H9 (cell line): ENCODE measurements around the gene IFNK. TPM values are rescaled to one million over a fixed set of nuclear protein-coding genes. Genes with fewer than 3 reads are reported as not detected.

Experiments used
- DNase-seq: peaks from one replicate; pipeline ENCODE4 v3.0.0-alpha.2; 2017
- H2AFZ ChIP-seq: one replicate; pipeline ENCODE4 v1.6.1; 2013; ENCODE audit warnings: mild to moderate bottlenecking, low read length, control low read depth, moderate library complexity
- H2AK5ac ChIP-seq: 2 replicates; pipeline ENCODE4 v1.6.1; 2013; ENCODE audit warnings: low read length, control low read depth, mixed read lengths; ENCODE audit not compliant: insufficient read length
- H2BK120ac ChIP-seq: one replicate; pipeline ENCODE4 v1.6.1; 2013; ENCODE audit warnings: low read depth, mild to moderate bottlenecking, low read length, control low read depth, inconsistent platforms; ENCODE audit not compliant: poor library complexity, severe bottlenecking
- H2BK12ac ChIP-seq: 2 replicates; pipeline ENCODE4 v1.6.1; 2013; ENCODE audit warnings: low read length, control low read depth, mixed read lengths, low read depth; ENCODE audit not compliant: insufficient read length
- H2BK15ac ChIP-seq: 2 replicates; pipeline ENCODE4 v1.6.1; 2013; ENCODE audit warnings: low read depth, low read length, control low read depth
- H2BK20ac ChIP-seq: one replicate; pipeline ENCODE4 v1.6.1; 2013; ENCODE audit warnings: low read depth, mild to moderate bottlenecking, low read length, control low read depth, inconsistent platforms; ENCODE audit not compliant: poor library complexity, severe bottlenecking
- H2BK5ac ChIP-seq: 2 replicates; pipeline ENCODE4 v1.6.1; 2013; ENCODE audit warnings: low read length, control low read depth, mixed read lengths; ENCODE audit not compliant: insufficient read length
- H3K14ac ChIP-seq: 2 replicates; pipeline ENCODE4 v1.6.1; 2013; ENCODE audit warnings: low read length, control low read depth; ENCODE audit not compliant: insufficient read depth
- H3K18ac ChIP-seq: 2 replicates; pipeline ENCODE4 v1.6.1; 2013; ENCODE audit warnings: low read depth, mild to moderate bottlenecking, mixed read lengths, low read length, control low read depth; ENCODE audit not compliant: insufficient read length
- H3K23ac ChIP-seq: 2 replicates; pipeline ENCODE4 v1.6.1; 2013; ENCODE audit warnings: low read length, control low read depth, mixed read lengths, low read depth; ENCODE audit not compliant: insufficient read length
- H3K23me2 ChIP-seq: 2 replicates; pipeline ENCODE4 v1.6.1; 2013; ENCODE audit warnings: low read depth, mild to moderate bottlenecking, mixed read lengths, low read length, control low read depth; ENCODE audit not compliant: insufficient read length, poor library complexity, severe bottlenecking
- H3K27ac ChIP-seq: 2 replicates; pipeline ENCODE4 v1.5.1; 2013; ENCODE audit warnings: low read length, control low read depth, mixed read lengths, low read depth; ENCODE audit not compliant: insufficient read length
- H3K27me3 ChIP-seq: 2 replicates; pipeline ENCODE4 v1.6.1; 2013; ENCODE audit warnings: low read length, control low read depth, inconsistent platforms; ENCODE audit not compliant: insufficient read depth
- H3K4ac ChIP-seq: 2 replicates; pipeline ENCODE4 v1.6.1; 2013; ENCODE audit warnings: low read depth, mild to moderate bottlenecking, control low read depth, inconsistent platforms, low read length, moderate library complexity
- H3K4me1 ChIP-seq: 2 replicates; pipeline ENCODE4 v1.6.1; 2013; ENCODE audit warnings: low read length, control low read depth, inconsistent platforms; ENCODE audit not compliant: insufficient read depth
- H3K4me2 ChIP-seq: 2 replicates; pipeline ENCODE4 v1.6.1; 2013; ENCODE audit warnings: low read length, control low read depth, mixed read lengths; ENCODE audit not compliant: insufficient read length, insufficient read depth
- H3K56ac ChIP-seq: 2 replicates; pipeline ENCODE4 v1.6.1; 2013; ENCODE audit warnings: low read depth, mild to moderate bottlenecking, mixed read lengths, low read length, control low read depth; ENCODE audit not compliant: insufficient read length
- H3K79me1 ChIP-seq: 2 replicates; pipeline ENCODE4 v1.6.1; 2013; ENCODE audit warnings: low read depth, mild to moderate bottlenecking, moderate library complexity, low read length, control low read depth, inconsistent platforms; ENCODE audit not compliant: insufficient read depth, poor library complexity, severe bottlenecking
- H3K79me2 ChIP-seq: 2 replicates; pipeline ENCODE4 v1.6.1; 2013; ENCODE audit warnings: low read length, control low read depth, inconsistent platforms; ENCODE audit not compliant: insufficient read depth
- H3K9ac ChIP-seq: 2 replicates; pipeline ENCODE4 v1.6.1; 2013; ENCODE audit warnings: low read length, control low read depth, mixed read lengths; ENCODE audit not compliant: insufficient read length; ENCODE audit errors: extremely low read depth
- H3K9me3 ChIP-seq: one replicate; pipeline ENCODE4 v1.6.1; 2013; ENCODE audit warnings: low read depth, low read length, inconsistent platforms; ENCODE audit not compliant: control insufficient read depth
- H3T11ph ChIP-seq: one replicate; pipeline ENCODE4 v1.6.1; 2013; ENCODE audit warnings: mild to moderate bottlenecking, low read length, control low read depth, inconsistent platforms
- H4K20me1 ChIP-seq: one replicate; pipeline ENCODE4 v1.6.1; 2013; ENCODE audit not compliant: control insufficient read depth, insufficient read length, insufficient read depth
- H4K5ac ChIP-seq: 2 replicates; pipeline ENCODE4 v1.6.1; 2013; ENCODE audit warnings: low read depth, mild to moderate bottlenecking, mixed read lengths, low read length, control low read depth; ENCODE audit not compliant: insufficient read length
- H4K8ac ChIP-seq: replicated peaks from 2 replicates; pipeline ENCODE4 v1.6.1; 2013; ENCODE audit warnings: low read length, control low read depth, mixed read lengths, low read depth; ENCODE audit not compliant: insufficient read length
- H4K91ac ChIP-seq: 2 replicates; pipeline ENCODE4 v1.6.1; 2013; ENCODE audit warnings: low read depth, mild to moderate bottlenecking, moderate library complexity, mixed read lengths, low read length, control low read depth; ENCODE audit not compliant: insufficient read length
- H3K27ac Mint-ChIP-seq, 3 experiments: 2 replicates in 2 of 3; 3 replicates in 1 of 3; pipeline ENCODE4 v1.8.0; 2020 to 2021; ENCODE audit warnings: mixed read lengths in 3 of 3, mild to moderate bottlenecking in 1 of 3, moderate library complexity in 1 of 3
- H3K27me3 Mint-ChIP-seq: 2 replicates; pipeline ENCODE4 v1.8.0; 2021; ENCODE audit warnings: low read depth, mild to moderate bottlenecking, moderate library complexity, mixed read lengths
- H3K36me3 Mint-ChIP-seq, 3 experiments: 2 replicates in 2 of 3; 3 replicates in 1 of 3; pipeline ENCODE4 v1.8.0; 2020 to 2021; ENCODE audit warnings: low read depth in 3 of 3, mixed read lengths in 3 of 3; ENCODE audit not compliant: insufficient read depth in 1 of 3
- H3K4me1 Mint-ChIP-seq, 2 experiments: 2 replicates each; pipeline ENCODE4 v1.8.0; 2020; ENCODE audit warnings: mixed read lengths in 2 of 2
- H3K4me3 Mint-ChIP-seq, 2 experiments: 2 replicates in 1 of 2; 3 replicates in 1 of 2; pipeline ENCODE4 v1.8.0; 2020 to 2021; ENCODE audit warnings: mild to moderate bottlenecking in 2 of 2, mixed read lengths in 2 of 2, moderate library complexity in 1 of 2
- H3K9me3 Mint-ChIP-seq, 2 experiments: 2 replicates in 1 of 2; 3 replicates in 1 of 2; pipeline ENCODE4 v1.8.0; 2020; ENCODE audit warnings: mild to moderate bottlenecking in 2 of 2, mixed read lengths in 2 of 2, moderate library complexity in 1 of 2
- CTCF ChIP-seq: fragments of 200-600 bp; sonication (generic); conservative IDR thresholded peaks from 3 replicates; pipeline ENCODE4 v1.8.0; 2021; ENCODE audit warnings: antibody characterized with exemption, mild to moderate bottlenecking
- total RNA-seq: library from RNA; stranded (reverse); gene quantifications from 2 replicates; pipeline ENCODE4 v1.2.1, GENCODE V29; 2021

Gene IFNK
- total RNA-seq, 1 experiment from 2014 or later: not detected

- no peaks in the 10 kb centered on the region for H3K79me2 ChIP-seq
- DNase-seq: no peak
- H2AK5ac ChIP-seq: no peak overlapping the region
- H3T11ph ChIP-seq: no peak overlapping the region
- H2BK12ac ChIP-seq: no peak overlapping the region
- no peak overlapping the region for H3K4me2 ChIP-seq
- no peak overlapping the region for H2BK5ac ChIP-seq
- no peak overlapping the region for H2BK20ac ChIP-seq
- H4K91ac ChIP-seq: no peak overlapping the region
- H2BK120ac ChIP-seq: no peak overlapping the region
- no peaks in the 10 kb centered on the region for H3K79me1 ChIP-seq
- Mint-ChIP-seq H3K9me3 (no peaks in the 10 kb centered on the region), H3K4me3 (no peak overlapping the region), H3K4me1 (no peaks in the 10 kb centered on the region), H3K36me3 (peaks cover 4 to 44% (median 41%) of the 10 kb centered on the region in 3 experiments; a peak in 5 of 7 replicates), H3K27ac (no peak overlapping the region), H3K27me3 (no peaks in the 10 kb centered on the region)
- no peak overlapping the region for H3K9ac ChIP-seq
- no peak overlapping the region for H3K27ac ChIP-seq
- H2BK15ac ChIP-seq: no peak overlapping the region
- no peak overlapping the region for H2AFZ ChIP-seq
- H3K4ac ChIP-seq: no peak overlapping the region
- H3K27me3 ChIP-seq: no peaks in the 10 kb centered on the region
- no peaks in the 10 kb centered on the region for H3K4me1 ChIP-seq
- H3K23me2 ChIP-seq: no peaks in the 10 kb centered on the region
- no peaks in the 10 kb centered on the region for H4K20me1 ChIP-seq
- H3K18ac ChIP-seq: no peak overlapping the region
- no peak for TF ChIP-seq CTCF
- no peak overlapping the region for H3K14ac ChIP-seq
- no peak overlapping the region for H4K8ac ChIP-seq
- no peak overlapping the region for H3K23ac ChIP-seq
- H3K56ac ChIP-seq: no peak overlapping the region
- no peak overlapping the region for H4K5ac ChIP-seq
- no peaks in the 10 kb centered on the region for H3K9me3 ChIP-seq
Observed at GRCh38 chr9:27558307-27558706, 34.2 kb downstream of the IFNK start.
